Gastroesophageal sphincter (tissue), 4 donors: ENCODE measurements around the gene SUPT3H. TPM values are rescaled to one million over a fixed set of nuclear protein-coding genes. Genes with fewer than 3 reads are reported as not detected.
"Not testable (repeated sequence)": the region's sequence is repeated elsewhere in the genome, so short reads cannot be mapped to it uniquely, and the experiment has no call there.

Experiments used
- ATAC-seq: fragments of 150-250 bp; one replicate; pipeline ENCODE4 v1.9.1; 2016; ENCODE audit warnings: mild to moderate bottlenecking, moderate library complexity
- H3K27ac ChIP-seq, 4 donors: fragments of 200-600 bp; sonication (generic) in 3 of 4; 1 replicate in 3 of 4; 2 replicates in 1 of 4; pipeline ENCODE4 v1.5.1; 2016 to 2019
- H3K27me3 ChIP-seq: fragments of 200-600 bp; sonication (generic); one replicate; pipeline ENCODE4 v1.5.1; 2019
- H3K36me3 ChIP-seq, 2 donors: fragments of 200-600 bp; sonication (generic); one replicate each; pipeline ENCODE4 v1.5.1; 2019; ENCODE audit warnings: control low read depth in 1 of 2
- H3K4me1 ChIP-seq, 3 donors: fragments of 200-600 bp; sonication (generic); 1 replicate in 2 of 3; 2 replicates in 1 of 3; pipeline ENCODE4 v1.5.1; 2016 to 2019; ENCODE audit warnings: control low read depth in 2 of 3
- H3K4me3 ChIP-seq, 2 donors: fragments of 200-600 bp; sonication (generic); one replicate each; pipeline ENCODE4 v1.5.1; 2019; ENCODE audit warnings: mild to moderate bottlenecking in 1 of 2, moderate library complexity in 1 of 2
- H3K9me3 ChIP-seq, 3 donors: fragments of 200-600 bp; sonication (generic); one replicate each; pipeline ENCODE4 v1.5.1; 2017 to 2019; ENCODE audit warnings: control low read depth in 2 of 3
- EP300 ChIP-seq: sonication (generic); formaldehyde crosslinking; IDR thresholded peaks from one replicate; pipeline ENCODE4 v1.6.1; 2017; ENCODE audit warnings: antibody characterized with exemption, mild to moderate bottlenecking
- POLR2A ChIP-seq, 2 donors: fragments of 450-650 bp; IDR thresholded peaks; one replicate each; pipeline ENCODE4 v1.6.1; 2017; ENCODE audit warnings: antibody characterized with exemption in 2 of 2, mild to moderate bottlenecking in 2 of 2, moderate library complexity in 1 of 2
- POLR2AphosphoS5 ChIP-seq: sonication (generic); formaldehyde crosslinking; IDR thresholded peaks from one replicate; pipeline ENCODE4 v1.6.1; 2017; ENCODE audit warnings: antibody characterized with exemption
- WGBS, 2 donors: methylation state at CpG; one replicate each; pipeline ENCODE4 v1.1.5; 2018; ENCODE audit warnings: low coverage in 1 of 2; 5-methylcytosine and 5-hydroxymethylcytosine counted together
- total RNA-seq, 4 donors: library from RNA; depleted of rRNA; stranded (reverse); fragments of >200 nt; gene quantifications; one replicate each; pipeline ENCODE4 v1.1.0, GENCODE V29; 2016
- TF ChIP-seq, protein P1 (sequence below), 4 experiments: fragments of 200-600 bp in 2 of 4; fragments of 450-650 bp in 2 of 4; sonication (generic) in 1 of 4; IDR thresholded peaks; one replicate each; pipeline ENCODE4 v1.5.1; 2017 to 2019; ENCODE audit warnings: antibody characterized with exemption in 4 of 4, mild to moderate bottlenecking in 2 of 4, moderate library complexity in 2 of 4

Gene SUPT3H
- total RNA-seq, 4 donors from 2014 or later = 3.6 to 13.1 (median 7.6) TPM

DNA sequence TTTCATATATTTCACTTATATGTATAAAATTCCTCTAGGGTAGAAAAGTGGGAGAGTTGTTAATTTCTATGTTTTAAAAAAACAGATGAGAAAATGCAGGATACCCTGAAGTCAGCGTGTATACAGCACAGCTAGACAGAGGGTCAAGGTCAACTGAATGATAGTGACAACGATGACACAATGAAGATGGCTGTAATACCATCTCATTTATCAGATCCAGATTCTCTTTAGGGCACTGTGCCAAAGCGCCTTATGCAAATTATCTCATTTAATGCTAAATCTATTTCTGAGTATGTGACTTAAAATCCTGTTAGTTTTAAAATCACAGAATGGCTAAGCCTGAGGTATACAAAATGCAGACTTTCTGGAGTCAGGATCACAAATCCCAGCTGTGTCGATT lies 481.0 kb downstream of the SUPT3H start:
- Histone ChIP-seq H3K9me3 (peaks cover 0 to 7% (median 0%) of the 10 kb centered on the region in 3 donors), H3K4me3 (no peak overlapping the region), H3K27ac (no peak overlapping the region), H3K36me3 (no peaks in the 10 kb centered on the region), H3K27me3 (no peaks in the 10 kb centered on the region), H3K4me1 (no peaks in the 10 kb centered on the region)
- TF ChIP-seq EP300 (no peak), POLR2A (IDR thresholded peaks at IDR 0.05) (no peak)
- 49 to 52% methylated on average over 4 of the region's 4 CpGs for WGBS, 2 donors
- ATAC-seq = no peak

DNA sequence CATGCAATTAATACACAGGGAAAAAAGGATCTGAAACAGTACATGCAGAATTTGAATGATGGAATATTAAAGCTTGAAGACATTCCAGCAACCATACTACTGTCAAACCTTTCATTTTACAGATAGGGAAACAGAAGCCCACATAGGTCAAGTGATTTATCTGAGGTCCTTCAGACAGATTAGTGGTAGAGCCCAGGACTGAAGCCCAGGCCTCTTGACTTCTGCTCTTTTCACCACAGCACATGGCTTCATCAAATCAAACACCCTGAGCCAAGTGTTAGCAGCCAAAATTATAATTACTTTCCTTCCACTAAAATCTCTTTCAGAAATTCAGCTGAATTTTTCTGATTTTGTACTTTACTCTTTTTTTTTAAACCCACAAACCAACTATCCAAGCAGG lies 485.2 kb downstream of the SUPT3H start:
- no peaks in the 10 kb centered on the region for H3K4me1 ChIP-seq
- no peaks in the 10 kb centered on the region for H3K27me3 ChIP-seq
- no peak overlapping the region for H3K27ac ChIP-seq
- no peak for ATAC-seq
- no peaks in the 10 kb centered on the region for H3K36me3 ChIP-seq
- TF ChIP-seq POLR2A (IDR thresholded peaks at IDR 0.05) (no peak), EP300 (no peak), POLR2AphosphoS5 (no peak)
- TF ChIP-seq, protein P1, sequence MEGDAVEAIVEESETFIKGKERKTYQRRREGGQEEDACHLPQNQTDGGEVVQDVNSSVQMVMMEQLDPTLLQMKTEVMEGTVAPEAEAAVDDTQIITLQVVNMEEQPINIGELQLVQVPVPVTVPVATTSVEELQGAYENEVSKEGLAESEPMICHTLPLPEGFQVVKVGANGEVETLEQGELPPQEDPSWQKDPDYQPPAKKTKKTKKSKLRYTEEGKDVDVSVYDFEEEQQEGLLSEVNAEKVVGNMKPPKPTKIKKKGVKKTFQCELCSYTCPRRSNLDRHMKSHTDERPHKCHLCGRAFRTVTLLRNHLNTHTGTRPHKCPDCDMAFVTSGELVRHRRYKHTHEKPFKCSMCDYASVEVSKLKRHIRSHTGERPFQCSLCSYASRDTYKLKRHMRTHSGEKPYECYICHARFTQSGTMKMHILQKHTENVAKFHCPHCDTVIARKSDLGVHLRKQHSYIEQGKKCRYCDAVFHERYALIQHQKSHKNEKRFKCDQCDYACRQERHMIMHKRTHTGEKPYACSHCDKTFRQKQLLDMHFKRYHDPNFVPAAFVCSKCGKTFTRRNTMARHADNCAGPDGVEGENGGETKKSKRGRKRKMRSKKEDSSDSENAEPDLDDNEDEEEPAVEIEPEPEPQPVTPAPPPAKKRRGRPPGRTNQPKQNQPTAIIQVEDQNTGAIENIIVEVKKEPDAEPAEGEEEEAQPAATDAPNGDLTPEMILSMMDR (IDR thresholded peaks at IDR 0.05) = no peak
- no peaks in the 10 kb centered on the region for H3K9me3 ChIP-seq
- no peak overlapping the region for H3K4me3 ChIP-seq

DNA sequence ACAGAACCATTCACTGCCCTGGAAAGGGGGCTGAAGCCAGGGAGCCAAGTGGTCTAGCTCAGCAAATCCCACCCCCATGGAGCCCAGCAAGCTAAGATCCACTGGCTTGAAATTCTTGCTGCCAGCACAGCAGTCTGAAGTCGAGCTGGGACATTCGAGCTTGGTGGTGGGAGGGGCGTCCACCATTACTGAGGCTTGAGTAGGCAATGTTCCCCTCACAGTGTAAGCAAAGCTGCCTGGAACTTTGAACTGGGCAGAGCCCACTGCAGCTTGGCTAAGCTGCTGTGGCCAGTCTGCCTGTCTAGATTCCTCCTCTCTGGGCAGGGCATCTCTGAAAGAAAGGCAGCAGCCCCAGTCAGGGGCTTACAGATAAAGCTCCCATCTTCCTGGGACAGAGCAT lies 498.7 kb downstream of the SUPT3H start:
- peaks cover 0 to 12% (median 0%) of the 10 kb centered on the region in 3 donors for H3K9me3 ChIP-seq
- not testable (repeated sequence) for H3K36me3 ChIP-seq, H3K27me3 ChIP-seq, H3K4me3 ChIP-seq, H3K27ac ChIP-seq, ATAC-seq, H3K4me1 ChIP-seq
- no CpG with 5 or more reads among the region's 3 CpGs for WGBS, 2 donors

DNA sequence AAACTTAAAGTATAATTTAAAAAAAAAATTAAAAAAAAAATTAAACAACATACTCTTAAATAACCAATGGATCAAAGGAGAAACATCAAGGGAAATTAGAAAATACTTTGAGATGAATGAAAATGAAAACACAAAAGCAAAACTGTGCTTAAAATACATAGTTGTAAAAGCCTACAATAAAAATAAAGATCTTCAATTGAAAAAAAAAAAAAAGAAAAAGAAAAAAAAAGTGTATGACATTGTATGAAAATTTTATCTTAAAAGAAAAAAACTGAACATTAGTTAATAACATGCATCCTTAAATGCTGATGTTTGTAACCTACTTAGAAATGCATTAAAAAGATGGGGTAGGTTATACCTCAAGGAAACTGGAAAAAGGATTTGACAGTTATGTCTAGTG lies 501.1 kb downstream of the SUPT3H start:
- ATAC-seq = not testable (repeated sequence)

DNA sequence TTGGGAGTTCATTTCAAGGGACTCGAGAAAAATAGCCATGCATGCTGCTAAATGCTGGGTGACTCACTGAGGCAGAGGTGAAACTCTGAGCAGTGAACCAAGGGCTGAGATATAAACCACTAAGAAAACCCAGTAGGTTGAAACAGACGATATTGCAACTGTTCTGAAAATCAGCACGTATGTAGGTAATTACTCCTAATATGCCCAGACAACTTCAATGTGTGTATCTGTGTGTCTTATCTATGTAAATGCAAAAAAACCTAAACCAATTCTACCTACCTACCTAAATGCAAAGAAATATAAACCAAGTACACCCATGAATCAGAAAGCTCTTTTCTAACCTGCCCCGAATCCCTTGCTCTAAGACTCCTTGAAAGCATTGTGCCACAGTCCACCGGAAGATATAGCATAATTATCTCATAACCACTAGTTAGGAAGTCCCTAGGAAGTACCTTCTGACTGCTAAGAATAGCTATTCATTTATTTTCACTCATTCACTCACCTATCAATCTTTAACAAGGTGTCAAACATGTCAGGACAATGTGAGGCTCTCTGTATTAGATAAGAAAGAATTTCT lies 508.3 kb downstream of the SUPT3H start:
- TF ChIP-seq, protein P1 (IDR thresholded peaks at IDR 0.05) = no peak
- no peak for TF ChIP-seq EP300
- H3K4me1 ChIP-seq = no peaks in the 10 kb centered on the region
- H3K27ac ChIP-seq = no peak overlapping the region
- H3K27me3 ChIP-seq = no peaks in the 10 kb centered on the region
- peaks cover 0 to 8% (median 0%) of the 10 kb centered on the region in 3 donors for H3K9me3 ChIP-seq
- ATAC-seq = no peak
- no peaks in the 10 kb centered on the region for H3K36me3 ChIP-seq
- no peak overlapping the region for H3K4me3 ChIP-seq
- WGBS, 2 donors = 76 to 87% methylated on average over 5 of the region's 5 CpGs

More for the DNA sequence above, 501.1 kb downstream of the SUPT3H start:
- not testable (repeated sequence) for H3K36me3 ChIP-seq, H3K4me1 ChIP-seq, H3K27ac ChIP-seq, H3K4me3 ChIP-seq, H3K9me3 ChIP-seq, H3K27me3 ChIP-seq

DNA sequence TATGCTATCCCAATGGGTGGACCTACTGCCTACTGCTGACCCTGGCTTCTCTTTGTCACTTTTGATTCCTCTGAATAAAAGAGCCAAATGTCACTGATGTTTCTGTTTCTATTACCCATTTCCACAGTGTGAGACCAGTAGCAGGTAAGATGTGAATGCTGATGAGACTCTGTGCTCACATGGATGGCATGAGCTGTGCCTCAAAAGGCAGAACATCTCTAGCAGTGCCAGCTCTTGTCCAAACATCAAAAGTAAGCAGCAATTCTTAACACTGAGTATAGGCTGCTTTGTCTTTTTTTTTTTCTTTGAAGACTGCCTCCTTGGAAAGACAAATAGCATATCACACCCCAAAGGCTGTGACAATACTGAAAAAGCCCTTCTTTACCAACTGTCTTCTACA lies 508.8 kb downstream of the SUPT3H start:
- ATAC-seq = no peak
- H3K27ac ChIP-seq = no peak overlapping the region
- H3K36me3 ChIP-seq = no peaks in the 10 kb centered on the region
- H3K27me3 ChIP-seq = no peaks in the 10 kb centered on the region
- TF ChIP-seq, protein P1 (IDR thresholded peaks at IDR 0.05) = no peak
- TF ChIP-seq POLR2AphosphoS5 = no peak
- TF ChIP-seq POLR2A (IDR thresholded peaks at IDR 0.05) = no peak
- TF ChIP-seq EP300 = no peak
- no peak overlapping the region for H3K4me3 ChIP-seq
- H3K9me3 ChIP-seq = peaks cover 0 to 8% (median 0%) of the 10 kb centered on the region in 3 donors
- H3K4me1 ChIP-seq = no peaks in the 10 kb centered on the region

DNA sequence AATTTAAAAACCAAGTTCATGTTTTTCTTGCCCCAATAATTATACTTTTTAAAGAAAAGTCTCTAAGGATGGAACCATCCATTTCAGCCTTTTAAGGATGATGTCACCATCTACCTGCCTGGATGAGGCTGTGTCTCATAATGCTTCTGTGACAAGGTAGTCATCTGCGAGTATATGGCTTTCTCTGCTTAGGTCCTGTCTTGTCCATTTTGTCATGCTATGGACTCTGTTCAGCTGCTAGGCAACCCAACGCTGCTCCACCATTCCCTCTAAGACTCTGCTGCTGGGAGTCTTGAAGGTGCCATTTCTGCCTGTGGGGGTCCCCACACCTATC lies 509.4 kb downstream of the SUPT3H start:
- ATAC-seq = no peak
- H3K27ac ChIP-seq = no peak overlapping the region
- H3K36me3 ChIP-seq = no peaks in the 10 kb centered on the region
- no peaks in the 10 kb centered on the region for H3K27me3 ChIP-seq
- peaks cover 0 to 8% (median 0%) of the 10 kb centered on the region in 3 donors for H3K9me3 ChIP-seq
- no peaks in the 10 kb centered on the region for H3K4me1 ChIP-seq
- TF ChIP-seq POLR2AphosphoS5 (no peak), POLR2A (IDR thresholded peaks at IDR 0.05) (no peak), EP300 (no peak)
- TF ChIP-seq, protein P1 (IDR thresholded peaks at IDR 0.05) = no peak
- WGBS, 2 donors = 81 to 92% methylated on average over 2 of the region's 2 CpGs
- H3K4me3 ChIP-seq = no peak overlapping the region
